GM23338 (cell line): ENCODE results near the gene TRAPPC12. TPM values are rescaled to one million over a fixed set of nuclear protein-coding genes. Genes with fewer than 3 reads are reported as not detected.

Experiments used
- polyA plus RNA-seq: library from polyadenylated mRNA; unstranded; fragments of >200 nt; fragmentation: Nextera tagmentation; extraction: Ambion mirVana; gene quantifications from 2 replicates; pipeline ENCODE4 v1.2.1, GENCODE V29; 2016
- total RNA-seq: library from RNA; depleted of rRNA; stranded (reverse); fragments of >200 nt; shearing (Covaris generic); gene quantifications from 2 replicates; pipeline ENCODE4 v1.2.3, GENCODE V29; 2014; rRNA removed

TRAPPC12 gene
- total and polyA plus RNA-seq, 2 experiments from 2014 or later: 48.9 to 57.7 TPM

Other genes with a start within 250 kb of the TRAPPC12 start
- gene EIPR1, start 1.9 kb upstream of the TRAPPC12 start, total RNA-seq: 40.5 and 46.3 TPM in 2 replicates
- gene EIPR1, start 1.9 kb upstream of the TRAPPC12 start, polyA plus RNA-seq: 17.0 and 17.4 TPM in 2 replicates
- gene ADI1, start 139.8 kb downstream of the TRAPPC12 start, total RNA-seq: 16.3 and 17.3 TPM in 2 replicates
- 31.9 and 34.1 TPM in 2 replicates for gene ADI1, start 139.8 kb downstream of the TRAPPC12 start, polyA plus RNA-seq
- gene RNASEH1, start 178.6 kb downstream of the TRAPPC12 start, total RNA-seq: 33.2 and 42.0 TPM in 2 replicates
- gene RNASEH1, start 178.6 kb downstream of the TRAPPC12 start, polyA plus RNA-seq: 35.5 and 40.7 TPM in 2 replicates
- gene RPS7, start 195.6 kb downstream of the TRAPPC12 start, total RNA-seq: 2,575 and 2,742 TPM in 2 replicates
- gene RPS7, start 195.6 kb downstream of the TRAPPC12 start, polyA plus RNA-seq: 2,161 and 2,244 TPM in 2 replicates
- gene COLEC11, start 215.4 kb downstream of the TRAPPC12 start, total RNA-seq: 0.43 and 1.3 TPM in 2 replicates
- gene COLEC11, start 215.4 kb downstream of the TRAPPC12 start, polyA plus RNA-seq: 1.5 and 1.8 TPM in 2 replicates